Activated CD4-positive, alpha-beta T cell treated with anti-CD3 and anti-CD28 coated beads, Interleukin-2, amount 50 U/mL, for 16 hours (primary cell): ENCODE results near the gene NXNL2.

ENCODE experiments used
- DNase-seq: peaks from one replicate; pipeline ENCODE4 v3.0.0-alpha.2; 2020

The NXNL2 gene

DNA sequence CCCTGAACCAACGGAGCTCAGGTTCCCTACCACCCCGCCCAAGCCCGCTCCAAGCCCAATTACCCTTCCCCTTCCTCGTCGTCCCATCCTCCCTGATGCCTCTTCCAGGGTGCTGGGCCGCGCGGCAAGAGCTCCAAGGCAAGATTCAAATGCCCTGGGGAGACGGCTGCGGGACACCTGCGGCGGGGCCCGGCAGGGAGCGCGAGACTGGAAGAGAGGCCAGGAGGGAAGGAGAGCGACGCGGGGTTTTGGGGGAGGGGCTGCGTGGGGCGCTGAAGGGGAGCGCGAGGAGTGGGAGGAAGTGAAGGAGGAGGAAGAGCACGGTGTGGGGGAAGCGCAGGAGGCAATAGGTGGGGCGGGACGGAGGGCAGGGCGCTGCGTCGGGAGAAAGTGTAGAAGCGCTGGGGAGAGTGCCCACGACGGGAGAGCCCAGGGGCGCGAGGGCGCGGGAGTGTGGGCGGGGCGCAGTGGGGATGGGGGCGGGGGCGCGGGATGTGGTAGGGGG is 975 bp upstream of the NXNL2 start:
- no peak for DNase-seq

DNA sequence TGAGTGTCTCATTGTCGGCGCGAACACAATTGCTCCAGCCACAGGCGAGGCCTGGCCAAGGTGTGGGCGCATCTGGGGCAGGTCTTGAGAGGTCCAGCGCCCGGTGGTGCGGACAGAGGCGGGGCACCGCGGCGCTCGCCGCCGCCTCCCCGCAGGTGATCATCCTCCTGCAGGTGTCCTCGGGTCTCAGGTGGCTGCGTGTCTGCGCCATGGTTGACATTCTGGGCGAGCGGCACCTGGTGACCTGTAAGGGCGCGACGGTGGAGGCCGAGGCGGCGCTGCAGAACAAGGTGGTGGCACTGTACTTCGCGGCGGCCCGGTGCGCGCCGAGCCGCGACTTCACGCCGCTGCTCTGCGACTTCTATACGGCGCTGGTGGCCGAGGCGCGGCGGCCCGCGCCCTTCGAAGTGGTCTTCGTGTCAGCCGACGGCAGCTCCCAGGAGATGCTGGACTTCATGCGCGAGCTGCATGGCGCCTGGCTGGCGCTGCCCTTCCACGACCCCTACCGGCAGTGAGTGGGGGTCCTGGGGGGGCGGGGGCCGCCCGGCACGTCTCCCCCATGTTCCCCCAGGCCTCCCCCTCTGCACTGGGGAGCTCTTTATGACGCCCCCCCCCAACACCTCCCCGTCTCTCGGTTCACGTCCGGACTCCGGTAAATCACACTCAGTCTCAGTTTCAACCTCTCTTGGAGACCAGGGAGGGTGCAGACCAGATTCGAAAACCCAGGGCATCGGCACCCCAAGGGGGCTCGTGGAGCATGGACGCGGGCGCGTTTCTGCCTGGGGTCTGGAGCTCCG is 446 bp downstream of the NXNL2 start:
- no peak for DNase-seq

GRCh38 chr9:88536023-88536324 is 996 bp downstream of the NXNL2 start:
- no peak for DNase-seq

GRCh38 chr9:88536951-88537760 is 2.2 kb downstream of the NXNL2 start:
- no peak for DNase-seq

DNA sequence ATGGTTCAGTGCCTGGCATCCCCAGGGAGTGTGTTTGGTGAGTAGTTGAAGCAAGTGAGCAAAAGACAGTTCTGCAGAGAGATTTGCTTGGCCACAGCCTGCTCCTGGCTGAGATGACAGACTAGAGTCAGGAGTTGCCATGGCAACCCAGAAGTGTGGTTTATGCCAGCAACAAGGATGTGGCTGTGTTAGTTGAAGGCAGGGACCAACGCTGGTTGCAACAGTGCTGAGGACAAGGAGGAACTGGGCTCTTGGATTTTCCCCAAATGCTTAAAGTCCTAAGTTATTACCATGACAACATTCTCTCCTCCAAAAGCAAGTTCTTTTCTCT is 2.7 kb downstream of the NXNL2 start:
- peak; percentile 62 for DNase-seq

GRCh38 chr9:88538311-88539085 is 3.5 kb downstream of the NXNL2 start:
- DNase-seq, result no peak

GRCh38 chr9:88539246-88539645 is 4.3 kb downstream of the NXNL2 start:
- no peak for DNase-seq

GRCh38 chr9:88540251-88540763 is 5.3 kb downstream of the NXNL2 start:
- DNase-seq, result no peak

DNA sequence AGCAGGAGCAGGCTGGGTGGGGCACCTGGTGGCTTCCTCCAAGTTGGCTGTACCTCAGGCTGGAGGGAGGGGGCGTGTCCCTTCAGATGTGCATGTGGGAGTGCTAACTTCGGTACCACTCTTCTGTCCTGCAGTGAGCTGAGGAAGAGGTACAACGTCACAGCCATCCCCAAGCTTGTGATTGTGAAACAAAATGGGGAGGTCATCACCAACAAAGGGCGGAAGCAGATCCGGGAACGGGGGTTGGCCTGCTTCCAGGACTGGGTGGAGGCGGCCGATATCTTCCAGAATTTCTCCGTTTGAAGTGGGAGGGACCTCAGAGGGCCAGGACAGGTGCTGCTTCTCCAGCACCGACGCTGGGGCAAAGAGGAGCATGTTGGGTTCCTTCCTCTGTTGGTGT is 9.3 kb downstream of the NXNL2 start:
- no peak for DNase-seq

- no peak for DNase-seq
These were observed 16.7 kb downstream of the NXNL2 start for GRCh38 chr9:88551546-88552137.

- DNase-seq, result no peak
These were observed 18.4 kb downstream of the NXNL2 start for GRCh38 chr9:88553350-88553749.

DNA sequence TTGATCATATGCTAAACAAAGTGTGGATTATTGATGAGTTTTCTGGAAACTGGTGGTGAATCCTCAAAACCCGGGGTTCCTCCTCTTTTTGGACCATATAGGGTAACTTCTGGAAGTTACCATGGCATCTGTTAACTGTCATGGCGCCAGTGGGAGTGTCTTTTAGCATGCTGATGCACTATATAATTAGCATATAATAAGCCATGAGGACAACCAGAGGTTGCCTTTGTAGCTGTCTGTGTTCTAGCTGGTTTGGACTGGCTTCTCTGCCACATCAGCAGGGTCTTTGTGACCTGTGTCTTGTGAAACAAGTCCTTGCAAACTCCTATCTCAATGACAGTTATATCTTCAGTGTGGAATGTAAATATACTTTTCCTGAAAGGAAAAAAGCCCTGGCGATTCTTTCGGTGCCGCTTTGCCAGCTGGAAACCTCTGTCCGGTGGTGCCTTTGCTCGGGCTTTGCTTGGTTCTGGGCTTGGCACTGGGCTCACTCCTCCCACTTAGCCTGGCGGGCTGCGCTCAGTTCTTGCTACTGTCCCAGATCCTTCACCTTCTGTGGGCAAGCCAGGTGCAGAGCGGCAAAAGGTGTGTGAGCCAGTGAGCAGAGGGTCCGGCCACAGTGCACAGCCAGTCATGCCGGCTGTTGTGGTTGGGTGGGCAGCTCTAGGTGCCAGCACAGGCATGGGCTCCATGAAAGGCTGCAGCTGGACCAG is 20.4 kb downstream of the NXNL2 start:
- DNase-seq, result no peak

DNA sequence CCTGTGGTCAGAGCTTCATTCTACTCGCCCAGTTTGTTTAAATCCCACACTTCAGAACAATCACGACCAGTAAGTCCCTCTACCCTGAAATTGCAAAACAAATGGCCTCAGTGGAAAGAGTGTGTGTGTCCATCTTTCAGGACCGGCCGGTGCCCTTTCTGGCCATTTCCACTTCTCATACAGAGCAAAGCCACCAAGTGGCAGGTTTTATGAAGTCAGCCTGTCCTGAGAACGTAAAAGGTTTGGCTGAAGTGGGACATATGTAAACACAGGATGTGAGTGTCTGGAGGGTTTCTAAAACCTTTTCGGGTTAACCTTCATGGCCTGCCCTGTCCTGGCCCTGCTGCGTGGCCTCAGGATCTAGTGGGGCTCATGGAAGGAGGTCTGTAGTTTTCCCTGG is 24.7 kb downstream of the NXNL2 start:
- no peak for DNase-seq

DNA sequence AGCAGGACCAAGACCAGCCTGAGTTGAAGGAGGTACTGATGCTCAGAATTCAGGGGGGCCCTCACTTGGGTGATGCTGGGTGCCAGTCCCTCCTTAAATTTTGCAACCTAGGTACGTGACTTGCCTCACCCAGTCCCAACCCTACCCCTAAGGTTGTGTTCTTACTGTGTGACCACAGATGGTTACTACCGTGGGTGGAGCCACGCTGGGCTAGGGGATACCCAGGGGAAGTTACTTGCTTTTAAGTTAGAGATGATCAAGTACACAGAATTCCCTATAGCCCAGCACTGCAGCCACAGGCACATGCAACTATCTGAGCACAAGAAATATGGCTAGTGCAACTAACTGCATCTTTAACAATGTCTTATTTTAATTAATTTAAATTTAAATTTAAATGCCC is 32.9 kb downstream of the NXNL2 start:
- DNase-seq, result peak; percentile 35

DNA sequence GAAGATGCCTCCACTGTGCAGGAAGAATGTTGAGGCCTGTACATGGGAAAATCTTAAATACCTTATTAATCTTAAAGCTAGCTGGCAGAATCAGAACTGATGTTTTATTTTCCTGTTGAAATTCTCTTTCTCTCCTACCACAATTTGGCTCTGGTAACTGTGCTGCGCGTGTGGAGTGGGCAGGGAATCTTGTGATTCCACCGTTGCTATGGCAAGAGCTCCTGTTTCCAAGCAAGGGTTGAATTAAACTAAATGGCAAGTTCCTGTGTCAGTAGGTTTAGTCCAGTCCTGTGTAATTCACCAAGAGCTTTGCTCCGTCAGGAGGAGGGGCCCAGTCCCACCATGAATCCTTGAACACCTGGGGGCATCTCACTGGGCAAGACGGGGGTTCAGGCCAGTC is 36.4 kb downstream of the NXNL2 start:
- no peak for DNase-seq

GRCh38 chr9:88572684-88573083 is 37.7 kb downstream of the NXNL2 start:
- no peak for DNase-seq

DNA sequence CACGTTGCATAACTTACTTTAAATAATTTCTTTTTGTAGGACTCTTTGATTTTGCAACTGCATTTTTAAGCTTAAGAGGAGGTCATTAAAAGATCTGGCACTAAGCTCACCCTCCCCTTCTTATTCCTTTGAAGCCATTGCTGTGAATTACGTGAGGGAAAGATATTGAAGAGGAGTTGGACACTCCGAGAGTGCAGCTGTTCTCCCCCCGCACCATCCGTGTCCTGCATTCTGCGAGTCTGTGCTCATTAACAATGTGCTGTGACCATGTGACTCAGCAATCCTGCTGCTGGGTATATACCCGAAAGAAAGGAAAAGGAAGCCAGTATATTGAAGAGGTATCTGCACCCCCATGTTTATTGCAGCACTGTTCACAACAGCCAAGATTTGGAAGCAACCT is 40.0 kb downstream of the NXNL2 start:
- no peak for DNase-seq

DNA sequence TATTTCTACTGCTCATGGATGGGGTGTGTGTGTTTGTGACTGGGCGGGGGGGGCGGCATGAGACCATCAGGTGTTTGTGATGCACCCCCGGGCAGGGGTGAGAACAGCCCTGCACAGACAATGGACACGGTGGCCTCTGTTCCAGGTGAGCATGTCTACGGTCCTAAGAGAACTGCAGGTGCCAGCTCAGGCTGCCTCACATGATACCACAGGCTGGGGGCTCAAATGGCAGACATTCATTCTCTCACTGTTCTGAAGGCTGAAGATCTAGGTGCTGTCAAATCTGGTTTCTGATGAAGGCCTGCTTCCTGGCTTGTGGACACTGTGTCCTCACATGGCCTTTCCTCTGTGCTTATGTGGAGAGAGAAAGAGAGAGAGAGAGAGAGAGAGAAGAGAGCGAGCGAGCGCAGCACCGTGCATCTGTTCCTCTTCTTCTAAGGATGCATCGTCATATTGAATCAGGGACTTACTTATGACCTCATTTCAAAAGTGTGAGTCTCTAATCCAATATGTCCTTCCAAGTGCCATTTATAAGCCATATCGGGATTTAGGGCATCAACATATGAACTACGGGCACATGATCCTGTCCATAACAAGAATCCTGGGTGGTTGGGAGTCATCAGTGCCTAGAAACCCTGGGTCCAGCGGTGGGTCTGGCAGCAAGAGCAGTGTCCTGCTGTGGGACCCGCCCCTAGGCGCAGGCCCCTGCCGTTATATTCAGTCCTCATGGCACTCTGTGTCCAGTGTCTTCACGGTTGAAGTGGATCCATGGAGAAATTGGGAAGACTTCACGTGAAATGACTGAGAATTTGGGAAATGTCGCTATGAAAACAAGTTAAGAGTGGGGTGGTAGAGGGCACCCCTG is 42.5 kb downstream of the NXNL2 start:
- DNase-seq, result no peak

- peak; percentile 68 for DNase-seq
These were observed 43.4 kb downstream of the NXNL2 start for GRCh38 chr9:88578121-88579049.

GRCh38 chr9:88579050-88579715 is 44.2 kb downstream of the NXNL2 start:
- no peak for DNase-seq
